GM12873 (cell line): ENCODE results near the gene PTRHD1.

Source experiments
- CTCF ChIP-seq: IDR thresholded peaks from 2 replicates; pipeline ENCODE4 v1.5.1; 2012; ENCODE audit warnings: low read depth, mild to moderate bottlenecking, moderate library complexity, low read length, control low read depth; ENCODE audit not compliant: insufficient read depth; ENCODE audit errors: missing control alignments

PTRHD1 gene

GRCh38 chr2:24744356-24744755 lies 48.8 kb downstream of the PTRHD1 start:
- no peak for TF ChIP-seq CTCF

GRCh38 chr2:24743924-24744323 lies 49.3 kb downstream of the PTRHD1 start:
- TF ChIP-seq CTCF: no peak

- no peak for TF ChIP-seq CTCF
Measured at GRCh38 chr2:24742730-24743129, 50.5 kb downstream of the PTRHD1 start.

- TF ChIP-seq CTCF: no peak
Measured at GRCh38 chr2:24740142-24740541, 53.0 kb downstream of the PTRHD1 start.
